NCI-H2029 treated with DMSO at 0.1 percent for 48 hours (cell line): Measurements from ENCODE around the gene EPS8.
"Not testable (repeated sequence)": the region's sequence is repeated elsewhere in the genome, so short reads cannot be mapped to it uniquely, and the experiment has no call there.

Source experiments
- DNase-seq: peaks from one replicate; lab custom pipeline; 2025; lab: John Stamatoyannopoulos, UW

Gene EPS8

GRCh38 chr12:15756822-15757221 is 32.4 kb downstream of the EPS8 start:
- no peak for DNase-seq

- no peak for DNase-seq
Observed at GRCh38 chr12:15754233-15754632, 35.0 kb downstream of the EPS8 start.

GRCh38 chr12:15752785-15753184 is 36.4 kb downstream of the EPS8 start:
- DNase-seq = no peak

GRCh38 chr12:15751741-15752140 is 37.4 kb downstream of the EPS8 start:
- DNase-seq = no peak

DNA sequence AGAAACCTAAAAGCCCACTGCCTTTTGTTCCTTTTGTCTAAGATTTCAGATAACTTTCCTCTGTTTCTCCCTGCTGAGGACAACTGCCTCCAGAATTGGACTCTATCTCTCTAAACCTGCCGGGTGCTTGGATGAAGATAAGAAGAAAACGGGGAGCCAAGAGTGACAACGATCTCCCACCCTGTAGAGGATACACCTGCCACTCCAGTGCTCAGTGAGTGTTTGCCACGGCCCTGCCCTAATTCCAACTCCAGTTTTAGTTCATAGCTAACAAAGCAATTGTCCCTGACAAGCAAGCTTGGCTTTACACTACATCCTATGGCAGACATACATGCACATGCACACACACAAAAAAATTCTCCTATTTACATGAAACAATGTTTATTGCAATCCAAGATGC is 39.3 kb downstream of the EPS8 start:
- DNase-seq = no peak

DNA sequence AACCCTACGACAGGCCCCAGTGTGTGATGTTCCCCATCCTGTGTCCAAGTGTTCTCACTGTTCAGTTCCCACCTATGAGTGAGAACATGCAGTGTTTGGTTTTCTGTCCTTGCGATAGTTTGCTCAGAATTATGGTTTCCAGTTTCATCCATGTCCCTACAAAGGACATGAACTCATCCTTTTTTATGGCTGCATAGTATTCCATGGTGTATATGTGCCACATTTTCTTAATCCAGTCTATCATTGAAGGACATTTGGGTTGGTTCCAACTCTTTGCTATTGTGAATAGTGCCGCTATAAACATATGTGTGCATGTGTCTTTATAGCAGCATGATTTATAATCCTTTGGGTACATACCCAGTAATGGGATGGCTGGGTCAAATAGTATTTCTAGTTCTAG is 47.3 kb downstream of the EPS8 start:
- DNase-seq = not testable (repeated sequence)

GRCh38 chr12:15741082-15741481 is 48.1 kb downstream of the EPS8 start:
- no peak for DNase-seq

DNA sequence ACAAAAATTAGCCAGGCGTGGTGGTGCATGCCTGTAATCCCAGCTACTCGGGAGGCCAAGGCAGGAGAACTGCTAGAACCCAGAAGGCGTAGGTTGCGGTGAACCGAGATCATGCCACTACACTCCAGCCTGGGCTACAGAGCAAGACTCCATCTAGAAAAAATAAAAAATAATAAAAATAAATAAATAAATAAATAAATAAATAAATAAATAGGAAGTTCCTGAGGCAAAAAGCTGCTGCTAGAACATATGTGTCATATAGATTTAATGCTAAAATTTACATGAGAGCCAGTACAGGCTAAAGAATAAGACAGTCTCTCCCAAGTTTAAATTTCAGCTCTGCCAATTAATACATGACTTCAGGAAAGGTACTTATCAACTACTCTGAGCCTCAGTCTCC is 48.8 kb downstream of the EPS8 start:
- not testable (repeated sequence) for DNase-seq

DNA sequence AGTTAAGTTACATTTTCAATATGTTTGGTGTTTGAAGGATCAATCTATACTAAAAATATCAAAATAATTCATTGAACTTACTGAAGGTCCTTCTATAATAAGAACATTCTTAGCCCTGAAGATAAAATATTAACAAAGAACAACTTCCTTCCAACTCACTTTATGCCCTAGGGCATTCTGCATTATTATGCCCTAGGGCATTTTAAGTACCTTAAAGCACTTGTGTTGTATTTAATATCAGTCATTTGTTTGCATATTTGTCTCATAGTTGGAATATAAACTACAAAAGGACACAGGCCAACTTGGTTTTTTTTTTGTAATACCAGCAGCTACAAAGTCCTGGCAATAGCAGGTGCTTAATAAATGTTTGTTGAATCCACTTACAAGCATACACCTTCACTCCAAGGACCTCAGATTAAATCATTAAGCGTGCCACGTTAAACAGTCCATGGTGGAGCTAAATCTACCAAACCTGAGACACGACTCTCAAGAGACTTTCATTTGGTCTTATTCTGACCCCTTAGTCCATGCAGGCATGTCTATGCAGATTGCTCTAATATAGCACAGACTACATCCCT is 50.7 kb downstream of the EPS8 start:
- DNase-seq = no peak

DNA sequence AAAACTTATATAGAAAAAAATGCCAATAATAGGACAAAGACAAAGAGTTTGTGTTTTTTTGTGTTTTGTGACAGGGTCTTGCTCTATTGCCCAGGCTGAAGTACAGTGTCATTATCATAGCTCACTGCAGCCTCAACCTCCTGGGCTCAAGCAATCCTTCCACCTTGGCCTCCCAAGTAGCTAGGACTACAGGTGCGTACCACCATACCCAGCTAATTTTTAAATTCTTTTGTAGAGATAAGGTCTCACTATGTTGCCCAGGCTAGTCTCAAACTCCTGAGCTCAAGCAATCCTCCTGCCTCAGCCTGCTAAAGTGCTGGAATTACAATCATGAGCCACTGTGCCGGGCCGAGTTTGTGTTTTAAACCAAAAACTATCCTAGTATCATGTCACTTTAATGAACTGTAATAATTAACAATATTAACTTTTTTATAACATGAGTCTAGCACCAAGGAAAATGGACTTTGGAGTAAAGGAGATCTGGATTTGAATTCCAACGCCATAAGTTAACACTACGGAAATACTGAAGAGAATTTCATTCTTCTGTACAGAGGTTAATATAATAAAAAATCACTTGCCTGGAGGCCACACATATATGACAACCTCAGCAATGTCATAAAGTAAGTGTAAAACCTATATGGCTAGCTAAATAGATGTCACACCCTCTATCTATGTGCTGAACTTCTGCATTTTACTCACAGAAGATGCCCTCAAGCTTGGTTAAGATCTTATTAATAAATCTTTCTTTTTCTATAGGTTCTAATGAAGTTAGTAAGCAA is 53.2 kb downstream of the EPS8 start:
- DNase-seq = no peak

GRCh38 chr12:15733136-15733535 is 56.1 kb downstream of the EPS8 start:
- DNase-seq = no peak

DNA sequence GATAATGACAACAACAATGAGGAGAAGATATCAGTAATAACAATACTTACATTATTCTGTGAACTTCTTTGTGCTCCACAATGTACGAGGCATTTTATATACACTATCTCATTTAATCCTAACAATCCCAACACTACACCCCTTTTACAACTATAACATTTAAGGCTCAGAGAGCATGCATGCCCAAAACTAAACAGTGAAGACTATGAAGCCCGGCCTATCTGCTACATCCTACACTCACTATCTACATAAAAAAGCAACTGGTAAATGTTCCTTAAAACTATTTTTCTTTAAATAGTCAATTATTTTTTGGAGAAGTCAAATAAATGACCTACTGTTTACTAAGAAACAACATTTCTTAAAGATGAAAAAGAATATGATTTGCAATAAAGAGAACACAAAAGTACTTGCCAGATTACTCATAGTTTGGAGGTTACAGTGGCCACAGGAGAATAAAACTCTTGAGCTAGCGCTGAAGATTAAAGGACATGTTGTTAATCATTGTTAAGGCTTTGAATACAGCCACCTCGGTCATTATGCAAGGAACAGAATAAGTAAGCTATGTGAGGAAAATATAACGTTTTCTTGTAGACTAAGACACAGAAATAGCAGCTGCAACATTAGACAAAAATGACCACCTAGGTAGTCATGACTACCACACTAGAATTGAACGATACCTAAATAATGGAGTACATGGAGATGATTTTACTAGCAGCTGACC is 56.7 kb downstream of the EPS8 start:
- DNase-seq = no peak

DNA sequence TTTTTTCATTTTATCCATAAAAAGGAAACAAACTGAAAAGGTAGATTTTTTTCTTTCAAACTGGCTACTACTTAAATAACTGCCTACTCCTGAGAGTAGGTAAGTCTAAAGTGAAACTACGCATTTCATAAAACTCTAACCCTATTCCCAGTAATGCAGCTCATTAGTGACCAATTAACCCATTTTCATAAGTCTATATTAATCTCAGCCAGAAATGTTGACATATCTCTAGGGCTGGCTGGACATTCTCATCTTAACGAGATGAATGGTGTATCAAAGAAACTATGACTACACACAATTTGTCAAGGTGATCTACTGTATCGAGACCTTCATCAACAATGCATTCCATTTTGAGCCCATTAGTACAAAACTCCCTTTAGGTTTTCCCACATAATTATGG is 57.2 kb downstream of the EPS8 start:
- DNase-seq = no peak

DNA sequence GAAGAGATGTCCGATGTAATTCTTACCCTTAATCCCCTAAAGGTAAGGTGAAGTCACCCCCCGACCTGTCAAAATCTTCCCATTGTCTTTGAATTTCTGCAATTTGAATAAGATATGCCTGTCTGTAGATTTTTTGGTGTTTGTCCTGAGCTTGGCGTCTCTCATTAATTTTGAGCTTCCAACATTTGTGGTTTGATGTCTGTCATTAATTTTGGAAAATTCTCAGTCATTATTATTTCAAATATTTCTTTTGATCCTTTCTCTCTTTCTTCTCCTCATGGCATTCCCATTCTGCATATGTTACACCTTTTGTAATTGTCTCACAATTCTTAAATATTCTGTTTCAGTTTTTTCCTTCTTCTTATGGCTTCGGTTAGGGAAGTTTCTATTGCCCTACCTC is 60.1 kb downstream of the EPS8 start:
- no peak for DNase-seq

GRCh38 chr12:15728118-15728598 is 61.0 kb downstream of the EPS8 start:
- no peak for DNase-seq

DNA sequence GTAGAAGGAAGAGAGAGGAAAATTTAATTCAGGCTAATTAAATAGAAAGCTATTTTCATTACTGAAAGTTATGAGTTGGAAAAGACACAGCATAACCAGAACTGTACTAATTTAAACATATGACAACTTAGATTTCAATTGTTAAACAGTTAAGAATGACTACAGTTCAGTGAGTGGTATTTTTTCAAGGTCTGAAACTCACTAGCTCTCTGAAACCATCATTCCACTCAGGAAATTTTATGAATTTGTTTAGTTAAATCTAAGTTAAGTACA is 62.4 kb downstream of the EPS8 start:
- DNase-seq = no peak

DNA sequence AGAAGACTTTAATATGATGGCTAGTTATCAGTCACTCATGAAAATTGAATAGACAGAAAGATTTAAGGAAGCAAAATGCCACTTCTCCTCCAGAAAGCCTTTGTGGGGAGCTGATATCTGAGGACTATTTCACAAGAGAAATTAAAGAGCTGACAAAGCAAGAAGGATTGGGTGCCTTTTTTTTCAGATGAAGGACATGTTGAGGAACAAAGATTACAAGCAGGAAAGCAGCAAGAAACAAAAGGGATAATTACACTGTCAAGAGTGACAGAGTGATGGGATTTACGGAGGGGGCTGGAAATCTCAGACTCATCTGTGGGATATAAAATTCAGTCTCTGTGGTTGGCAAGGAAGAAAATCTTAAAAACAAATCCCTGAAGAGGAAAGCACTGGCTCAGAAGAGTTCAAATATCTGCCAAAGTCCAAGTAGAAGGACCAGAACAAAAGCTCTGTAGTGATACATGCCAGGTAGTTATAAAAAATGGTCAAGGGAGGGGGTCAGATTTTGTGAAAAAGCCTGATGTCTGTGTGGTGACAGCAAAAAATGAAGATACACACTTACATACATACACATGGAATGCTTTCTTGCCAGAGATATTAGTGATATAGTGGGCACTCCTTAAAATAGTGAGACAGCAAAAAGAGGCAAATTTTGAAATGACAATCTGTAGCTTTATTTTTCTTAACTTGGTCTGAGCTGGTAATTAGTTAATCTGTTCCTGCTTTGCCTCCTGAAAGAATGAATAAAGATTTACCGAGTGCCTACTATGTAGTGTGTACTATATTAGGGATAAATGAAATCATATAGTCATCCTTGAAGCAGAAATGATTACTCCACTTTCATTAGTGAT is 62.9 kb downstream of the EPS8 start:
- no peak for DNase-seq

DNA sequence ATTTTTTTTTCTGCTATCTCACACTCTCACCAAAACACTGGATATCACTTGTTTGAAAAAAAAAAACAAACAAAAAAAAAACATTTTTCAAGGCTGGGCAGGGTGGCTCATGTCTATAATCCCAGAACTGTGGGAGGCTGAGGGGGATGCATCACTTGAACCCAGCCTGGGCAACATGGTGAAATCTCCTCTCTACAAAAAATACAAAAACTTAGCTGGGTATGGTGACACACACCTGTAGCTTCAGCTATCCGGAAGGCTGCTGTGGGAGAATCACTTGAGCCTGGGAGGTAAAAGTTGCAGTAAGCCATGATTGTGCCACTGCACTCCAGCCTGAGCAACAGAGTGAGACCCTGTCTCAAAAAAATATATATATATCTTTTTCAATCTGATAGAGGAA is 66.2 kb downstream of the EPS8 start:
- DNase-seq = no peak

DNA sequence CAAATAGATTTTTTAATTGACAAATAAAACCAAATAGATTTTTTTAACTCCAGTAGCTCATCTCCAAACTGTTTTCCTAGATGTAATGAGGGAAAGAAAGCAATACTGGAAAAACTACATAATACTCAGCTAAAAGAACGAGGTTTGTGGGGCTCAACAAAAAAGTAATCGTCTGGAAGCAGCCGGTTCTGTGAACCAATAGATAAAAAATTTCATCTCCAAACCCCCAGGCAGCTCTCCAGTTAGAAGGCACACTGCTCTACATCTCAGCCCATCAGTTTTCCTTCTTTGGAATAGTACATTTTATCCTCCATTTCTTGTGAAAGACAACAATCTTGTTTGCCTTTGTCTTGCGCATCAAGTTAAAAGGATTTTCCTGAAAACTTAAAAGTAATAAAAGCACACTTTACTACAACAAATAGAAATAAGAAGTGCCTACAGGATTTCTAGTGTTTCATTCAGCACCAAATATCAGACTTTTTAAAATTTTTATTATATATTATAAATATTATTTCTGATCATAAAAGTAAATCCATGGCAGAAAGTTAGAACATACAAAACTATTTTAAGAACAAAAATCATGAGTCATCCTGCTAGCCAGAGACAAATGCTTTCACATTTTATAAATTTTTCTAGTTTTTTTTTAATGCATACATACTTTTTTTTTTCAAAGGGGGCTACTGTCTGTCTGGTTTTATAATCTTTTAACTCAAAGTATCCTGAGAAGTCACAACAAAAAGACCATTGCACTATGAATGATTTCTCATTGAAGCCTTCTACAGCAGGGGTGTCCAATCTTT is 67.7 kb downstream of the EPS8 start:
- DNase-seq = no peak

GRCh38 chr12:15720295-15720694 is 68.9 kb downstream of the EPS8 start:
- no peak for DNase-seq

DNA sequence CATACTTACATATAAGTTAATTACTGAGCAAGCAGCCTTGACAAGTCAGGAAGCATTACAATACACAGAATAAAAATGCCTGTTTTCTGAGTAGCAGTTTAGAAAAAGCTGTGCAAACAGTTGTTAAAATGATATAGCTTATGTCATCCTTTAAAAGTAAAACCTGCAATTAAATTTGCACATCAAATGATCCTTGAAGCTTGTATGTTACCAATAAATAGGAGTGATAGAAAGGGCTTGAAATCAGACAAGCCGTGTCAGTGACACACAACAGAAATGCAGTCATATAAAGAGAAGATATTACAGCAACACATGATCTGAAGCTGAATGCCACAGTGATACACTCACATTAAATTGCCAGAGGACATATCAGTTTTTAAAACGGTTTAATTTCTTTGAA is 70.0 kb downstream of the EPS8 start:
- DNase-seq = no peak
